ENCODE results near the gene GTPBP2.
A peak's percentile ranks its signal among the peaks of the same experiment; 100 is the strongest.
"Not testable (repeated sequence)": the region's sequence is repeated elsewhere in the genome, so short reads cannot be mapped to it uniquely, and the experiment has no call there.

Gene GTPBP2

DNA sequence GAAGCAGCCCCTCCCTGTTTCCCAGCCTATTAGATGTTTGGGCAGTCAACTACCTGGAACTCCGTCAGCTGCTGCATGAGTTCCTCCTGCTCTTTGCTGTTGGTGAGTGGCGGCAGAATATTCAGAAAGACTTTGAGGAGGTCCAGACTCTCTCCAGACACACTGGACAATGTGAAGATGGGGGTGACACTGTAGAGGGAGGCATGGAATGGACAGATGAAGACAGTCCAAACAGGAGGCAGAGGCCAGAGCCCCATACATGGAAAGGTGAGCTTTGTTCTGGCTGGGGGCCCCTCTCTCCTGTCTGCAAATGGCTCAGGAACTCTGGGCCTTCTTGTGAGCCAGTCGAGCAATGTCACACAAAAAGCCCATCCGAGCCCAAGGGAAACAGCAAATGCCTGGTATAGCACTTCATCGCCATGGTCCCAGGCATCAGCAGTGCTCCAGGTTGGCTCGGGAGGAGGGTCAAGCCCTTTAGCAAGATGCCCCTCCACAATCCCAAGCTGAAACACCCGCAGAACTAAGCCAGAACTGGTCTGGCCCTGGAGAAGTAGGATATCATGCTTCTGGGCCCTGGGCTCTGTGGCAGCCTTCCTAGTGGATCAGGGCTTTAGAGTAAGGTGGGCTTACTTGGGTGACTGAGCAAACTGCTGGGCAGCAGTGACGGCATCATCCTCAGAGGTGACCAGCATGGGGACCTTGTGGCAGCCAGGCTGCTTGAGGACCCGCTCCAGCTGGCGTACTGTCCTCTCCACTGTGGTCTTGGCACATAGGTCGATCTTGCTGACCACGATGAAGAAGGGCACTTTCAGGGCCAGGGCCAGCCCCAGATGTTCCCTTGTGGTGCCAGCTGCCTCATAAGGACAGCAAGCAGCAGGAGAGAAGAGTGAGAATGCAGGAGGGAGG is 4.9 kb downstream of the GTPBP2 start:
- DNase-seq = peak; percentile 35

DNA sequence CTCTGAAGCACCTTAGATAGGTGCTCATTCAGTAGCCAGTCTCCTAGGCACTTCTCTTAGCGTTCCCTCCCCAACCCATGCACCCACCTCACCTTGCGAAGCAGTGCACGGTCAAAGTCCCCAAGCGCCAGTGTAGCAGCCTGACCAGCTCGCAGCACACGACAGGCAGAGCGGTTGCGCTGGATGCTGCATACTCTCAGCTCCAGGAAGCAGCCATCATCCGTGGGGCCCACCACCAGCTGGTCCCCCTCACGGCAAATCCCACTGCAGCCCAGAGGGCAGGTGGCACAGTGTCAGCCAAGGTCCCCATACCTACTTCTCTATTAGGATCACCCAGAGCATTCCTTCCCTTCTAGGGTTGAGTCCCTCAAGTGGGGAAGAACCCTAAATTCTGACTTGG is 6.5 kb downstream of the GTPBP2 start:
- no peak for DNase-seq

DNA sequence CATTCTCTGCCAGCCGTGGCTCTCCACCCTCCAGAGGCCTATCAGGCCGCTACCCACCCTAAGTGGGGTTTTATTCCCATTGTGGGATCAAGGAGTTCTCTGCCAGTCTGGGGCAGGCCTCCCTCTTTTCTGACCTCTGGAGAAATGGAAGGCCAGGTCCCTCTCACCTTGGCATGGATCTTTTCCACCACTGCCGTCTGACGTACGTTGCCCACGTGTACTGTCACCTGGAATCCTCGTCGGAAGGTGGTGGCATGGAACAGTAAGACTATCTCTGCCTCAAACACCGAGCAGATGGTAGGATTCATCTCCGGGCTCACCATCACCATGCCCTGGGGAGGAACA is 7.3 kb downstream of the GTPBP2 start:
- DNase-seq = no peak

DNA sequence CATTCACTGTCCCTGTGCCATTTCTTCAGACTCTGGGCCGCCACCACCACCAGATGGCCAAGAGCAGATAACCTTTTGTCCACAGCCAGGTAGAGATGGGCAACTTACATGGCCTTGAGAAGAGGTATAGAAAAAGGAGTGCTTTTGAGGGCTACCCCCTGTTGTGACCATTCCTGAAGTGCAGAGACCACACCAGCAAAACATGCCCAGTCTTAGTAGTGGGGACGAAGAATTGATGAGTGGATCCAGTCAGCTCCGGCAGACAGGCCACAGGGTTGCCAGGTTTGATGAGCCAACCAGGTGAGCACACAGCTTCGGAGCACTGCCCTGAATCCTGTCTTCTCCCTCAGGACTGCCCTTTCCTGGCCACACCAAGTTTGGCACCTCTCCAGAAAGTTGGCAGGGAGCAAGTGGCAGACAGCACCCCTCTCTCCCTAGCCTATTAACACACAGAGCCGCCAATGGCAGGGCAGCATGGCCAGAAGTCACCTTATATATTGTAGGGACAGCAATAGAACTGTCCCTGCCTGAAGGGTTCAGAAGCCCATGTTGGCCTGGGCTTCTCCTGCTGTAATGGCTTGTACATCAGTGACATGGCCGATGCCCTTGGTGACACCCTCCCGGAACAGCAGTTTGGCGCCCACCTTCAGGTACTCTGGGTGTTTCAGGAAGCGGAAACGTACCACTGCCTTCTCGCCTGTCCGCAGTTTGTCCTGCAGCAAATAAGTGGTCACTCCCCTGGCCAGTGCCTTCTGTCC is 7.8 kb downstream of the GTPBP2 start:
- no peak for DNase-seq

DNA sequence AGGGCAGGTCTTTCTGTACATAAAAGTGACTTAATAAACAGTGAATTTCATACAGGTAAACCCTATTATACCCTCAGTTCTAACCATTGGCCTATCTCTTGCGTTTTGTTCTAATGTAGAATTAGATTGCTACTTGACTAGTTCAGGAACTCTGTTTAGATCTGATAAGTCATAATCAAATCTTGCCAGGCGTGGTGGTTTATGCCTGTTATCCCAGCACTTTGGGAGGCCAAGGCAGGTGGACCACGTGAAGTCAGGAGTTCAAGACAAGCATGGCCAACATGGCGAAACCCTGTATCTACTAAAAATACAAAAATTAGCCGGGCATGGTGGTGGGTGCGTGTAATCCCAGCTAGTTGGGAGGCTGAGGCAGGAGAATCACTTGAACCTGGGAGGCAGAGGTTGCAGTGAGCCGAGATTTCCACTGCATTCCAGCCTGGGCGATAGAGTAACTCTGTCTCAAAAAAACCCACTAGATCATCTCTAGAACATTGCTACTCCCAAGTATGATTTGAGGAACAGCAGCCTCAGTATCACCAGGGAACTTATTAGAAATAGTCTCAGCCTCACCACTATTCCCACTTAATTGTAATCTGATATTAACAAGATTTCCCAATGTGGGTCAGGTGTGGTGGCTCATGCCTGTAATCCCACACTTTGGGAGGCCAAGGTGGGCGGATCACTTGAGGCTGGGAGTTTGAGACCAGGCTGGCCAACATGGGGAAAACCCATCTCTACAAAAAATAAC is 12.2 kb downstream of the GTPBP2 start:
- DNase-seq = no peak

DNA sequence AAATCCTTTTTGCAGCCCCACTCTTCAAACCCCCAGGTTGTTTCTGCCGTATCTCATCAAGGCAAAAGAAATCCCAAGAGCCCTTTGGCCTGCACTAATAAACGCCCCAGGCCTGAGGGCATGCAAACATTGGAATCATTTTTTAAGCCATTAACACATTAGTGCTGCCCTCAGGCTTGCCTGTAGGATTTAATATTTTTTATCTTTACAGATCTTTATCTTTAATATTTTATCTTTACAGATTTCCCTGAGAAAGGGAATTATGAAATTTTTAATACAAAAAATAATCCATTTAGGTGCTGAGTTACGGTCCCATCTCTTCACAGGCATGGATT is 14.7 kb downstream of the GTPBP2 start:
- no peak for DNase-seq

DNA sequence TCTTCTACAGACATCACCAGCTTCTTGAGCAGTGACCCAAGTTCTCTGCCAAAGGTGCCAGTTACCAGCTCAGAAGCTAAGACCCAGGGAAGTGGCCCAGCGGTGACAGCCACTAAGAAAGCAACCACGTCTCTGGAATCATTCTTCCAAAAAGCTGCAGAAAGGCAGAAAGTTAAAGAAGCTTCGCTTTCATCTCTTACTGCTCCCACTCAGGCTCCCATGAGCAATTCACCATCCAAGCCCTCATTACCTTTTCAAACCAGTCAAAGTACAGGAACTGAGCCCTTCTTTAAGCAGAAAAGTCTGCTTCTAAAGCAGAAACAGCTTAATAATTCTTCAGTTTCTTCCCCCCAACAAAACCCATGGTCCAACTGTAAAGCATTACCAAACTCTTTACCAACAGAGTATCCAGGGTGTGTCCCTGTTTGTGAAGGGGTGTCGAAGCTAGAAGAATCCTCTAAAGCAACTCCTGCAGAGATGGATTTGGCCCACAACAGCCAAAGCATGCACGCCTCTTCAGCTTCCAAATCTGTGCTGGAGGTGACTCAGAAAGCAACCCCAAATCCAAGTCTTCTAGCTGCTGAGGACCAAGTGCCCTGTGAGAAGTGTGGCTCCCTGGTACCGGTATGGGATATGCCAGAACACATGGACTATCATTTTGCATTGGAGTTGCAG is 15.2 kb downstream of the GTPBP2 start:
- DNase-seq = no peak

DNA sequence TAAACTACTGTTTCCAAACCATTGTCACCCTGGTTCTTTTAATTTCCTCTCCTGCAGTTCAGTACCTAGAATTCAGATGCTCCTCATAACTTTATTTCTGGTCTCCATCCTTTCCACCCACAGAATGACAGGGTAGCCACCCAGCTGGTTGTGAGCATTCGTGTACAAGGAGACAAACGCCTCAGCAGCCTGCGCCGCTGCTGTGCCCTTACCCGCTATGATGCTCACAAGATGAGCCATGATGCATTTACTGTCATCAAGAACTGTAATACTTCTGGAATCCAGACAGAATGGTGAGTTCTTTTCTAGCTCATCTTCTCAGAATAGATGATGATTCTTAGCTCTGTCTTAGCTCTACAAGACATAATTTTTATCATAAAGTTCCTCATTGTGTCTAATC is 18.6 kb downstream of the GTPBP2 start:
- DNase-seq = no peak

DNA sequence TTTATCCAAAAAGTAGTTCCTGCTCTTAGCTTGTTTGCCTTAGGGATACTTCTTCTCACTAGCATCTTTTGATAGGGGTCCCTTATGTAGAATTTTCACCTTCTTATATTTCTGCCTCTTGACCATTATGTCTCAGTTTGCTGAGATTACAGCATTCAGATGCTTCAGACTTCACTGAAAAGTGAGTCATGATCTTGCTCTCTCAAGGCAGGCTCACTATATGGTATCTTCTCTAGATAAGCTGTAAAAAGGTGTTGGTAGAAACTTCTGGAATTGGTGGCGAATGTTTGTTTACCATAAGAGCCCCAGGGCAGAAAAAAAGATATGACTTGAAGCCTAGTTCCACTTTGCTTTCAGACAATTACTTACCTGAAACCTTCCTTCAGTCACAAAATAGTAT is 19.7 kb downstream of the GTPBP2 start:
- DNase-seq = no peak

DNA sequence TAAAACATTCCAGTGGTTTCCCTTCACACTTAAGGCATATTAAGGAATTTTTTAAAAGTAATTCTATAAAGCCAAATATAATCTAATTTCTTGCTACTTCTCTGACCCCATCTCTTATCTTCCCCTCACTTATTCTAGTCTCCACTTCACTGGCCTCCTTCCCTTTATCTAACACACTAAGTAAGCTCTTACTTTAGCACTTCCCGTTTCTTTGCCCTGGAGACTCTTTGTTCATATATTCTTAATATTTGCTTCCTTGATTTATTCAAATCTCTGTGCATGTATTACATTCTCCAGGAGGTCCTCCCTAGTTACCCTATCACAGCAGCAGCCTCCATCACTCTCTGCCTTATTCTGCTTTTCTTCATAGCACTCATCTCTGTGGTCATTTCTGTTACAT is 20.3 kb downstream of the GTPBP2 start:
- no peak for DNase-seq

DNA sequence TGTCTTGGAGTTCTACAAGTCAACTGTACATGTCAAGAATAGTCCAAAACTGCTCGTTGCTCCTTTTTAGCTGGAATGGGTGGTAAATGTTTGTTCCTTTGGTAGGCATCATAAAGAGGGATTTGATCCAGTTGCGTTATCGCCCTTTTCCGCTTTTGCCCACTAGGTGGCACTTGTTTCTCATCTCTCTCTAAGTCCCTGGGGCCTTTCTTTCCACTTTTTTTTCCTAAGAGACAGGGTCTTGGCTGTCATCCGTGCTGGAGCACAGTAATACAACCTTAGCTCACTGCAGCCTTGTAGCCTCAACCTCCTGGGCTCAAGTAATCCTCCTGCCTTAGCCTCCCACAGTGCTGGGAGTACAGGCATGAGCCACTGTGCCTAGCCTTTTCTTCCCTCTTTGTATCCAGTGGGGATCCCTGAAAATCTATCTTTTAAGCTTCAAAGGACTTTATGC is 20.7 kb downstream of the GTPBP2 start:
- DNase-seq = peak; percentile 69

DNA sequence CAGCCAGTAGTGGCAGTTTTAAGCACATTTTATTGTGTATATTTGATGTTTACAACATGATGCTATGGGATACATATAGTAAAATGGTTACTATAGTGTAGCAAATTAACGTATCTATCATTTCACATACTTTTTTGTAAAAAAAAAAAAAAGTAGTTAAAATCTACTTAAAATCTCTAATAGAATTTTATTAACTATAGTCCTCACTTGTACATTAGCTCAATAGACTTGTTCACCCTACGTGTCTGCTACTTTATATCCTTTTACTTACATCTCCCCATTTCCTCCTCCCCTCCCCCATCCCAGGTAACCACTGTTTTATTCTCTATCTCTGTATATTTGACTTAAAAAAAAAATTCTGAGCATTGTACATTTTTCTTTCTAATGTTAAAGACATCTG is 23.0 kb downstream of the GTPBP2 start:
- DNase-seq = no peak

DNA sequence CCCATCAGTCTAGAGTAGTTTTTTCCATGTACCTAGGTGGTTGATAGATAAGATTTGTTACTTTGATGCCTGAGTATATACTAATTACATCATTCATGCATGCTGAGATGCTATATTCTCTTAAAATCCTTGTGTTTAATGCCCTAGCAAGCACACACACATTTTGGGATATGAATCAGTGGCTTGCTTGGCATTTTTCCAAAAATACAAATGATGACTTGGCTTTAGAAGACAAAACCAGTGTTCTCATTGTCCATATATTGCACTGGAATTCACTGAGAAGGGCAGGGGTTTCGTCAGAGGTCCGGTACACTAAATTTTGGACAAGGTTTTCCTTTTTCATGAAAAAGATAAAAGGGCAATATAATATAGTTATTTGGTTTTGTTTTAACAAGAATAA is 24.9 kb downstream of the GTPBP2 start:
- DNase-seq = no peak

DNA sequence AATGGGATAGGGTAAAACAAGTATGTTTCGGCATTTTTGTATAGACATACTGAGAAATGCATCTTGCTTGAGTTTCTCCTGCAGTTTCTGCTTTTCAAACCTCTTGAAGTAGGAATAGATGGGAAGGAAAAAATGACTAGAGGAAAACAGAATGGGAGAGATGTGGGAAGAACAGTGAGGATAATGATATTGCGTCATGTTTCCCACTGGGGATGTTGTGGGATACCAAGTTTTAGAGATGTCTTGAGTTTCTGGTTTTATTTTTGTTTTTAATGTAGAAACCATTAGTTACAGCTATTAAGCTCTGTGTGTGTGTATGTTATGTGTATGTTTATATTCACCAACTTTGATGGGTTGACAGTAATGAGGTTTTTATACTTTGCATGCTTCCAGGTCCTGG is 28.5 kb downstream of the GTPBP2 start:
- DNase-seq = no peak

DNA sequence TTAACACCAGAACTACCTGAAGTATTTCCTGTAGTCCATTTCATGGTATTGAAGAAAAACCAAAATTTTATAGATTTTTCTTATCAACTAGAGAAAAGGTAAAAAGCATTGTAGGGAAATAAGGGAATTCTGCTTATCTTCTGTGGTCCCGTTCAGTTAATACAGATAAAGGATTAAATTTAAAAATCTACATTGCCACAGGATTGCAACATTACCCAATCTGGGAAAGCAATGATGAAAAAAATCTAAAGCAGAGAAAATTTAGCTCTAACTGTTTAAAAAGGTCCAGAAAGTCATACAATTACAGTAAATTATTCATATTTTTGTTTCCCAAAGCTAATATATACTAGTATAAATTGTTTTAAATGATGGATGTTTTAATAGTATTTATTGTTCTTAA is 35.1 kb downstream of the GTPBP2 start:
- DNase-seq = no peak

DNA sequence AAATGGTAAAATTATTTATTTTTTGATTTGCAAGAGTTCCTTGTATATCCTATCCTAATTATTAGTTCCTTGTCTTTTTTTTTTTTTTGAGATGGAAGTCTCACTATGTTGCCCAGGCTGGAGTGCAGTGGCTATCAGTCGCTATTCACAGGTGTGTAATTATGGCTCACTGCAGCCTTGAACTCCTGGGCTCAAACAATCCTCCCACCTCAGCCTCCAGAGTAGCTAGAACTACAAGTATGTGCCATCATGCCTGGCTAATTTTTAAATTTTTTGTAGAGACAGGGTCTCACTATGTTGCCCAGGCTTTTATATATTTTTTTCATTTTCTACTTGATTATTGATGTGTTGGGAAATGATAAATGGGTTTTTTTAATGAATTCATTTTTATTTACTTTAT is 39.5 kb downstream of the GTPBP2 start:
- DNase-seq = not testable (repeated sequence)

DNA sequence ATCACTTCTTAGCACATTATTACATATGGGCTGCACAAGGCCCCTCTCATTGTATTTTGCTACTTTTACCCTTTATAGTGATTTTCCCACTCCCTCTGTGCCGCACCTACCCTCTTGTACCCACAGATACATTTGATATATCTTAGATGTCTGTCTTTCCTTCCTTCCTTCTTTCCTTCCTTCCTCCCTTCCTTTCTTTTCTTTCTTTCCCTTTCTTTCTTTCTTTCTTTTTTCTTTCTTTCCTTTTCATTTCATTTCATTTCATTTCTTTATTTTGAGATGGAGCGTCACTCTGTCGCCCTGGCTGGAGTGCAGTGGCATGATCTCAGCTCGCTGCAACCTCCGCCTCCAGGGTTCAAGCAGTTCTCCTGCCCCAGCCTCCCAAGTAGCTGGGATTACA is 40.9 kb downstream of the GTPBP2 start:
- DNase-seq = no peak

DNA sequence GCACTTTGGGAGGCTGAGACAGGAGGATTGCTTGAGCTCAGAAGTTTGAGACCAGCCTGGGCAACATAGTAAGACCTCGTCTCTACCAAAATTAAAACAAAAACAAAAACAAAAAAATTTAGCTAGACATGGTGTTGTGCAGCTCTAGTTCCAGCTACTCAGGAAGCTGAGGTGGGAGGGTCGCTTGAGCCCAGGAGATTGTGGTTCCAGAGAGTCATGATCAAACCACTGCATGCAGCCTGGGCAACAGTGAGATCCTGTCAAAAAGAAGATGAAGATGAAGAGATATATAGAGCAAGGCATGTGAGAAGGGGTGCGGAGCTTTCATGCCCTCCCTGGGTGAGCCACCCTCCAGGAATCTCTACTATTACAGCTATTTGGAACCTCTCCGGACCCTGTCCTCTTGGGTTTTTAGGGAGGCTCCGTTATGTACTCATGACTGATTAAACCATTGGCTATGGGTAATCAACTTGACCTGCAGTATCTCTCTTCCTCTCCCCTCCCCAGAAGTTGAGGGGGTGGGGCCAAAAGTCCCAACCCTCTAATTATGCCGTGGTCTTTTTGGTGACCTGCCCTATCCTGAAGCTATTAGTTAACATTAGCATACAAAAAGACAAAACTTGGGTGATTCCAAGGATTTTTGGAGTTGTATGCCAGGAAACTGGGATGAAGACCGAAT is 44.0 kb downstream of the GTPBP2 start:
- no peak for DNase-seq

DNA sequence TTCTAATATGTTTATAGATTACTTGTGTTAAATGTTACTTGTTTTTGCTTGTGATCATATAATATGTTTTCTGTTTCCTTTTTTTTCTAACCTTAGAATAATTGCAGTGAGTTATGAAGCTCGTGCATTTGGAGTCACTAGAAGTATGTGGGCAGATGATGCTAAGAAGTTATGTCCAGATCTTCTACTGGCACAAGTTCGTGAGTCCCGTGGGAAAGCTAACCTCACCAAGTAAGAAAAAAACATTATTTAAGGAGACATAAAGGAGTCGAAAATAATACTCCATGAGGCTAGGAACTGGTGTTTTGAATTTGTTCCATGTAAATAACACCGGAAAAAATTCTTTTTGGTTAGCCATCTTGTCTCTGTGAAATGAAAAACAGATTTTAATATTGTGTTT is 46.2 kb downstream of the GTPBP2 start:
- no peak for DNase-seq

DNA sequence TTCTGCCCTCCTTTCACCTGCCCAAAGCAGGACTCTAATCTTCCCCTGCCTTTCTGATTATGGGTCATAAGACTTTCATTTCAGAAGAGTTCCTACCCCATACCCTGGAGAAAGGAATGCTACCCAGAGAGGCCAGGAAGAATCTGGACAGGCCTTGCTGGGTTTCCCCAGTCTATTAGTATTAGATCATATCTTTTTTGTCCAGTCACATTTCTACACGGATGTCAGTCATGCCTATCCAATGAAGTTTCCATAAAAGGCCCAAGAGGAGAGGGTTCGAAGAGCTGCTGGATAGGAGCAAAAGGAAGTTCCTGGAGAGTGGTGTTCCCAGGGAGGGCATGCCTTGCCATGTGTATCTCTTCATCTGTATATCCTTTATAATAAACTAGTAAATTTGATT is 49.9 kb downstream of the GTPBP2 start:
- no peak for DNase-seq

DNA sequence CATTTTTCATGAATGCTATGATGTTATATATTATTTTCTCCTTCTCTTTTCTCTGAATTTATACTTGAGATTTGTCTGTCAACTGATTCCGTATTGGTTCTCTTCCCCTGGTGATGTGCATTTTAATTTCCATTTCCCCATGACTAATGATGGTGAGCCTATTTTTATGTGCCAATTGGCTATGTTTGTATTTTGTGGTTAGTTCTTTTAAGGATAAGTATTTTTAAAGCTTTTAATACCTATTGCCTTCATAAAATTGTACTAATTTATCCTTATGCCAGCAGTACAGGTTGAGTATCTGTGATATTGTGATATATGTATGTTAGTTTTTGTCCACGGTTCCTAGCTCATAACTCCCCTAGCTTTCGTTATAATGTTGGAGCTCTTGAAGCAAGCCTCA is 50.3 kb downstream of the GTPBP2 start:
- DNase-seq = no peak

DNA sequence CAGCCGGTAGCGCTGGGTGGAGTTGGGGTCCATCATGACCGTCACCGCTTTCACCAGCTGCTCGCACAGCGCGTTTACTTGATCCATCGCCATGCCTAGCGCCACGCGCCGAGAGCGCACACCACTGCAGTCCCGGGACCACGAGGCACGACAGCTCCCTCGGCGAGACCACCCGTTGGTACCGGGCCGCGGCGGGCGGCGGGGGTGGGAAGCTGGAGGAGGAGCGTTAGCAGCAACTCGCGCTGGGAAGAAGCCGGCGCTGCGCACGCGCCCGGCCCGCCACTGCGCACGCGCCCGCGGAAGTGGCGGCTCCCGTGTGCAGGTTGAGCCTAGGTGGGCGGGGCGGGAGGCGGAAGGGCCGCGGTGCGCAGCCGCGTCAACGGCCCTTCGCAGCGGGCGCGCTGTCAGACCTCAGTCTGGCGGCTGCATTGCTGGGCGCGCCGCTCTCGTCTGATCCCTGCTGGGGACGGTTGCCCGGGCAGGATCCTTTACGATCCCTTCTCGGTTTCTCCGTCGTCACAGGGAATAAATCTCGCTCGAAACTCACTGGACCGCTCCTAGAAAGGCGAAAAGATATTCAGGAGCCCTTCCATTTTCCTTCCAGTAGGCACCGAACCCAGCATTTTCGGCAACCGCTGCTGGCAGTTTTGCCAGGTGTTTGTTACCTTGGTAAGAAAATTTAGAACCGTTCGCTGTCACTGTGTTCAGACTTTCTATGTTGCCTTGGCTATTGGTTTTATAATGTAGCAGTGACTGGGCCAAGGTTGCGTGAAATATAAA is 53.1 kb downstream of the GTPBP2 start, which contains the start of the genes POLH and XPO5:
POLH (plus strand) TSS at position 414 of the 780 bp plus-strand sequence. CDS start 6,135 bp downstream, outside the sequence.
XPO5 (minus strand) TSS at position 267 of the 780 bp plus-strand sequence; CDS start at position 93, 174 bp downstream.
- peak; percentile 94 for DNase-seq

All from right forelimb (tissue), 1 donor.